OCI-LY3 (cell line): ENCODE results near the gene LGALS16.
A peak's percentile ranks its signal among the peaks of the same experiment; 100 is the strongest.

Source experiments
- H2AFZ ChIP-seq: fragments of 200-600, 300-600 bp; shearing (Covaris generic); 2 replicates; pipeline ENCODE4 v1.6.0; 2014; ENCODE audit warnings: antibody characterized with exemption, low read depth, low read length
- H3K27ac ChIP-seq: fragments of 200-600, 300-600 bp; sonication (generic); 2 replicates; pipeline ENCODE4 v1.5.1; 2014; ENCODE audit warnings: mild to moderate bottlenecking, low read length, moderate library complexity, mixed read lengths
- H3K27me3 ChIP-seq: fragments of 200-600, 300-600 bp; sonication (generic); 2 replicates; pipeline ENCODE4 v1.6.1; 2014; ENCODE audit warnings: low read depth, low read length, mixed read lengths
- H3K36me3 ChIP-seq: fragments of 200-600, 300-600 bp; sonication (generic); replicated peaks from 2 replicates; pipeline ENCODE3; 2014; ENCODE audit warnings: low read depth, low read length, mixed read lengths
- H3K4me1 ChIP-seq: fragments of 300-600, 200-600 bp; sonication (generic); 2 replicates; pipeline ENCODE4 v1.6.1; 2014; ENCODE audit warnings: low read length, mixed read lengths
- H3K4me2 ChIP-seq: fragments of 200-600, 300-600 bp; sonication (generic); 2 replicates; pipeline ENCODE4 v1.6.1; 2014; ENCODE audit warnings: low read length, mixed read lengths
- H3K4me3 ChIP-seq: fragments of 300-600, 200-600 bp; sonication (generic); 2 replicates; pipeline ENCODE4 v1.5.1; 2014; ENCODE audit warnings: antibody characterized with exemption, mild to moderate bottlenecking, low read length, moderate library complexity
- H3K79me2 ChIP-seq: fragments of 300-600, 200-600 bp; shearing (Covaris generic); 2 replicates; pipeline ENCODE4 v1.6.1; 2014; ENCODE audit warnings: mild to moderate bottlenecking, low read length, mixed read lengths
- H3K9ac ChIP-seq: fragments of 300-600, 200-600 bp; shearing (Covaris generic); 2 replicates; pipeline ENCODE4 v1.6.0; 2014; ENCODE audit warnings: mild to moderate bottlenecking, low read length, moderate library complexity
- H3K9me3 ChIP-seq: fragments of 200-600, 300-600 bp; shearing (Covaris generic); 2 replicates; pipeline ENCODE4 v1.6.1; 2014; ENCODE audit warnings: low read length, mixed read lengths; ENCODE audit not compliant: insufficient read depth
- H4K20me1 ChIP-seq: fragments of 200-600, 300-600 bp; sonication (generic); 2 replicates; pipeline ENCODE4 v1.6.1; 2016; ENCODE audit warnings: low read length, mixed read lengths; ENCODE audit not compliant: insufficient read depth
- EZH2phosphoT487 ChIP-seq: fragments of 200-600 bp; shearing (Covaris generic); IDR thresholded peaks from 2 replicates; pipeline ENCODE4 v1.6.1; 2018; ENCODE audit warnings: antibody characterized with exemption, mixed run types, low read depth
- TF ChIP-seq, protein P1 (sequence below): fragments of 200-600, 300-600 bp; sonication (generic); IDR thresholded peaks from 2 replicates; pipeline ENCODE4 v1.5.1; 2014; ENCODE audit warnings: antibody characterized with exemption, low read length, low read depth

The LGALS16 gene

DNA sequence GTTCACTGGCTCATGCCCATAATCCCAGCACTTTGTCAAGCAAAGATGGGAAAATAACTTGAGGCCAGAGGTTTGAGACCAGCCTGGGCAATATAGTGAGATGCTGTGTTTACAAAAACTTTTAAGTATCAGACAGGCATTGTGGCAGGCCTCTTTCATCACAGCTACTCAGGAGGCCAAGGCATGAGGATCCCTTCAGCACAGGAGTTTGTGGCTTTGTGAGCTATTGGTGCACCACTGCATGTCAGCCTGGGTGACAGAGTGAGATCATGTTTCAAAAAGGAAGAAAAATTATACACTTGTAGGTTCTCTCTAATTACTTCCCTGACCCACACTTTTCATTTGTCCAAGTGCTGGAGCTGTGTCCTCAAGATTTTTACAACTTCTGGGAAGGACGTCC is 37.1 kb downstream of the LGALS16 start:
- Histone ChIP-seq H3K4me3 (no peak overlapping the region), H2AFZ (no peak overlapping the region), H3K9me3 (no peaks in the 10 kb centered on the region), H3K79me2 (no peaks in the 10 kb centered on the region), H3K36me3 (no peaks in the 10 kb centered on the region), H3K4me2 (no peak overlapping the region), H4K20me1 (no peaks in the 10 kb centered on the region), H3K9ac (no peak overlapping the region), H3K27me3 (peaks cover 81% of the 10 kb centered on the region), H3K4me1 (peaks cover 15% of the 10 kb centered on the region), H3K27ac (no peak overlapping the region)
- no peak for TF ChIP-seq EZH2phosphoT487

DNA sequence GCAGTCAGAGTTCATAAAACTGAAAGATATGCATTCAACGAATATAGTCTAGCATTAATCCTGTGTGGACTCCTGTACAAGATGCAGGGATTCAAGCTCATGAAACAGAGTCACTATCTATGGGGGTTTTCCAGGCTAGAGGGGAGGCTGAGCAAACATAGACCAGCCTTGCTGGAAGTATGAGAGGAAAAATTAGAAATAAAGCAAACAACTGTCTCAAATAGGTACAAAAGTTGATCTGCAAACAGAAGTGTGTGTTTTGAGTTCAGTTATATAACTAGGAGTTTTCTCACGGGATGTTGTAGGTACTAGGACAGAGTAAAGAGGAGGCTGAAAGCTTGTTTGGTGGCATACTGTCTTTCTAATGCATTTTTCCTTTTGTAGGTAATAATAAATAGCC is 40.0 kb downstream of the LGALS16 start:
- TF ChIP-seq, protein P1, sequence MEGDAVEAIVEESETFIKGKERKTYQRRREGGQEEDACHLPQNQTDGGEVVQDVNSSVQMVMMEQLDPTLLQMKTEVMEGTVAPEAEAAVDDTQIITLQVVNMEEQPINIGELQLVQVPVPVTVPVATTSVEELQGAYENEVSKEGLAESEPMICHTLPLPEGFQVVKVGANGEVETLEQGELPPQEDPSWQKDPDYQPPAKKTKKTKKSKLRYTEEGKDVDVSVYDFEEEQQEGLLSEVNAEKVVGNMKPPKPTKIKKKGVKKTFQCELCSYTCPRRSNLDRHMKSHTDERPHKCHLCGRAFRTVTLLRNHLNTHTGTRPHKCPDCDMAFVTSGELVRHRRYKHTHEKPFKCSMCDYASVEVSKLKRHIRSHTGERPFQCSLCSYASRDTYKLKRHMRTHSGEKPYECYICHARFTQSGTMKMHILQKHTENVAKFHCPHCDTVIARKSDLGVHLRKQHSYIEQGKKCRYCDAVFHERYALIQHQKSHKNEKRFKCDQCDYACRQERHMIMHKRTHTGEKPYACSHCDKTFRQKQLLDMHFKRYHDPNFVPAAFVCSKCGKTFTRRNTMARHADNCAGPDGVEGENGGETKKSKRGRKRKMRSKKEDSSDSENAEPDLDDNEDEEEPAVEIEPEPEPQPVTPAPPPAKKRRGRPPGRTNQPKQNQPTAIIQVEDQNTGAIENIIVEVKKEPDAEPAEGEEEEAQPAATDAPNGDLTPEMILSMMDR, result no peak
- TF ChIP-seq EZH2phosphoT487, result no peak
- H3K4me3 ChIP-seq, result no peak overlapping the region
- H3K4me1 ChIP-seq, result peaks cover under 1% of the 10 kb centered on the region; the same call in 1 of the 2 replicates
- H3K9me3 ChIP-seq, result no peaks in the 10 kb centered on the region
- no peak overlapping the region for H3K27ac ChIP-seq
- H3K4me2 ChIP-seq, result no peak overlapping the region
- H3K27me3 ChIP-seq, result peaks cover 96% of the 10 kb centered on the region
- H4K20me1 ChIP-seq, result no peaks in the 10 kb centered on the region
- no peak overlapping the region for H2AFZ ChIP-seq
- no peaks in the 10 kb centered on the region for H3K36me3 ChIP-seq
- H3K79me2 ChIP-seq, result no peaks in the 10 kb centered on the region
- H3K9ac ChIP-seq, result no peak overlapping the region

DNA sequence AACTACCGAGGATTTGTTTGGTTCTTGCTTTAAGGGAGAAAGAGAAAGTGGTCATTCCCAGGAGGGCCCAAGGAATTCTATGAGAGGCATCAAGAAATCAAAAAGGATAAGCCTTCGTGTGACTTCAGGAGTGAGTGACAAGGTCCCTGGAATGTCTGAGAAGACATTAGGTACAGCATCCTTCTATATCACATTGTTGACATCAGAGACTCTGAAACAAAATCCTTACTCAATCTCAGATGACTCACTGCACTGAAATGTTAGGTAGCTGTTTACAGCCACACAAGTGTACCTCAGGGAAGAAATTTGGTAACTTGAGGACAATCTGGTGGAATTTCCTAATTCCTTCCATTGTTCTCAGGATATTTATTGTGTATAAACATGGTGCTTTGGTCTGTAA is 40.7 kb downstream of the LGALS16 start:
- no peaks in the 10 kb centered on the region for H4K20me1 ChIP-seq
- H3K9me3 ChIP-seq, result no peaks in the 10 kb centered on the region
- H3K36me3 ChIP-seq, result no peaks in the 10 kb centered on the region
- H3K4me3 ChIP-seq, result no peak overlapping the region
- peaks cover 94% of the 10 kb centered on the region for H3K27me3 ChIP-seq
- no peak overlapping the region for H3K4me2 ChIP-seq
- H3K9ac ChIP-seq, result no peak overlapping the region
- peaks cover 7% of the 10 kb centered on the region for H3K4me1 ChIP-seq
- H3K27ac ChIP-seq, result no peak overlapping the region
- TF ChIP-seq, protein P1, result no peak
- no peaks in the 10 kb centered on the region for H3K79me2 ChIP-seq
- H2AFZ ChIP-seq, result no peak overlapping the region

DNA sequence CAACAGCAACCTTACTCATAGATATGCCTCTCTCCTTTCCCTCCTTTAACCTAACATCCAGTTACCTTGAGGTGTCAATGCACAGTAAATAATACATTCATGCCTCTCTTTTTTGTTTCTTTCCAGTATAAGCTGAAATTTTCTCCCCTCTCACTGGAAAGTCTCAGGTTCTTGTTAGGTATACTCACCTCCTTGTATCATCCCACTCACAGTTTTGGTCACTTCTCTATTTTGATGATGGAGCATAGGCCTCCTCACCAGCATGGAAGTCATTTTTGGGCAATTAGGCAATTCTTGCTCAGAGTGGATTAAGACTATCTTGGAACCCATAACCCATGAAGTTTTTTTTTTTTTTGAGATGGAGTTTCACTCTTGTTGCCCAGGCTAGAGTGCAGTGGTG is 42.8 kb downstream of the LGALS16 start:
- Histone ChIP-seq H3K27me3 (peaks cover 93% of the 10 kb centered on the region), H3K36me3 (no peaks in the 10 kb centered on the region), H2AFZ (no peak overlapping the region), H3K4me2 (no peak overlapping the region), H3K9me3 (no peaks in the 10 kb centered on the region), H3K4me3 (no peak overlapping the region), H3K4me1 (peaks cover 10% of the 10 kb centered on the region), H3K27ac (no peak overlapping the region), H4K20me1 (no peaks in the 10 kb centered on the region), H3K9ac (no peak overlapping the region), H3K79me2 (no peaks in the 10 kb centered on the region)
- TF ChIP-seq, protein P1, result no peak
- TF ChIP-seq EZH2phosphoT487, result no peak

DNA sequence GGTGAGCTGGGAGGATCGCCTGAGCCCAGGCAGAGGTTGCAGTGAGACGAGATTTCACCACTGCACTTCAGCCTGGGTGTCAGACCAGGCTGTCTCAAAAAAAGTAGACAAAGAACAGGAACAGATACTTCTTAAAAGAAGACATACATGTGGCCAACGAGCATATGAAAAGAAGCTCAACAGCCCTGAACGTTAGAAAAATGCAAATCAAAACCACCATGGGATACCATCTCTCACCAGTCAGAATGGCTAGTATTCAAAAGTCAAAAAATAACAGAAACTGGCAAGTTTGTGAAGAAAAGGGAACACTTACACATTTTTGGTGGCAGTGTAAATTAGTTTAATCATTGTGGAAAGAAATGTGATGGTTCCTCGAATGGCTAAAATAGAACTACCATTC is 45.6 kb downstream of the LGALS16 start:
- TF ChIP-seq, protein P1, result no peak
- TF ChIP-seq EZH2phosphoT487, result no peak
- no peak overlapping the region for H3K4me3 ChIP-seq
- H2AFZ ChIP-seq, result no peak overlapping the region
- no peaks in the 10 kb centered on the region for H3K36me3 ChIP-seq
- H3K27me3 ChIP-seq, result peaks cover 93% of the 10 kb centered on the region
- no peak overlapping the region for H3K27ac ChIP-seq
- H4K20me1 ChIP-seq, result 0 out of 2 replicates have a peak, but pooled peaks cover 3% of the 10 kb centered on the region
- no peak overlapping the region for H3K9ac ChIP-seq
- H3K79me2 ChIP-seq, result no peaks in the 10 kb centered on the region
- peaks cover 10% of the 10 kb centered on the region for H3K4me1 ChIP-seq
- peak overlapping the region; percentile 17 for H3K4me2 ChIP-seq
- H3K9me3 ChIP-seq, result no peaks in the 10 kb centered on the region
